Fibroblast of lung (primary cell): Measurements from ENCODE around the gene OGFOD3. TPM values are rescaled to one million over a fixed set of nuclear protein-coding genes. Genes with fewer than 3 reads are reported as not detected.

Experiments
- DNase-seq, 2 donors: peaks; one replicate each; pipeline versions ENCODE4 v3.0.0 to v3.0.0-alpha.2; 2010; ENCODE audit warnings: low read depth in 2 of 2
- H2AFZ ChIP-seq: 2 replicates; pipeline ENCODE4 v1.5.1; 2012; ENCODE audit warnings: low read length, control low read depth, inconsistent platforms
- H3K27ac ChIP-seq: 2 replicates; pipeline ENCODE4 v1.5.1; 2011; ENCODE audit warnings: low read length, control low read depth; ENCODE audit not compliant: insufficient read depth
- H3K27me3 ChIP-seq: 2 replicates; pipeline ENCODE4 v1.5.1; 2011; ENCODE audit warnings: mild to moderate bottlenecking, low read length; ENCODE audit not compliant: control insufficient read depth, insufficient read depth
- H3K36me3 ChIP-seq: 2 replicates; pipeline ENCODE4 v1.5.1; 2011; ENCODE audit warnings: low read length; ENCODE audit not compliant: control insufficient read depth, insufficient read depth
- H3K4me1 ChIP-seq: 2 replicates; pipeline ENCODE4 v1.5.1; 2011; ENCODE audit warnings: low read length; ENCODE audit not compliant: control insufficient read depth, insufficient read depth; ENCODE audit errors: extremely low read depth
- H3K4me2 ChIP-seq: 2 replicates; pipeline ENCODE4 v1.5.1; 2011; ENCODE audit warnings: low read length, control low read depth; ENCODE audit not compliant: insufficient read depth; ENCODE audit errors: extremely low read depth
- H3K4me3 ChIP-seq, 4 experiments: fragments of 200-600 bp in 1 of 4; sonication (generic) in 1 of 4; replicated peaks in 1 of 4; 2 replicates each; pipeline ENCODE4 v1.5.1; 2011 to 2016; ENCODE audit warnings: low read length in 4 of 4, low read depth in 3 of 4, mild to moderate bottlenecking in 3 of 4, control low read depth in 2 of 4, inconsistent platforms in 1 of 4, mixed read lengths in 1 of 4; ENCODE audit not compliant: insufficient read depth in 1 of 4; ENCODE audit errors: control extremely low read depth in 1 of 4
- H3K79me2 ChIP-seq: 2 replicates; pipeline ENCODE4 v1.5.1; 2012; ENCODE audit warnings: mild to moderate bottlenecking, low read length, inconsistent platforms; ENCODE audit not compliant: control insufficient read depth, insufficient read depth
- H3K9ac ChIP-seq: 2 replicates; pipeline ENCODE4 v1.5.1; 2011; ENCODE audit warnings: mild to moderate bottlenecking, low read length, control low read depth; ENCODE audit not compliant: insufficient read depth
- H3K9me3 ChIP-seq: 2 replicates; pipeline ENCODE4 v1.5.1; 2012; ENCODE audit warnings: low read depth, low read length; ENCODE audit not compliant: control insufficient read depth, insufficient read depth
- H4K20me1 ChIP-seq: 2 replicates; pipeline ENCODE4 v1.5.1; 2011; ENCODE audit warnings: low read length; ENCODE audit not compliant: control insufficient read depth, insufficient read depth; ENCODE audit errors: extremely low read depth
- EZH2 ChIP-seq: IDR thresholded peaks from 2 replicates; pipeline ENCODE4 v1.5.1; 2012; ENCODE audit warnings: low read length, control low read depth, mild to moderate bottlenecking; ENCODE audit errors: missing control alignments
- polyA plus RNA-seq, 2 donors: library from polyadenylated mRNA; depleted of rRNA in 1 of 2; stranded (reverse) in 1 of 2; unstranded in 1 of 2; fragments of >200 nt; gene quantifications; 2 replicates each; pipeline ENCODE4 v1.2.1, GENCODE V29; 2011 to 2012; ENCODE audit warnings: missing spikeins in 1 of 2
- total RNA-seq: library from RNA; depleted of rRNA; stranded (reverse); fragments of >200 nt; gene quantifications from 2 replicates; pipeline ENCODE4 v1.2.1, GENCODE V29; 2014
- TF ChIP-seq, protein P1 (sequence below), 2 donors: IDR thresholded peaks in 1 of 2; conservative IDR thresholded peaks in 1 of 2; 1 replicate in 1 of 2; 2 replicates in 1 of 2; pipeline ENCODE4 v1.5.1; 2011 to 2012; ENCODE audit warnings: low read length in 2 of 2, control low read depth in 1 of 2, inconsistent platforms in 1 of 2, low read depth in 1 of 2, mild to moderate bottlenecking in 1 of 2

OGFOD3 gene
- total and polyA plus RNA-seq, 2 donors (not counting 1 experiment from before 2014, with no cell fraction given): 25.6 to 27.1 TPM

DNA sequence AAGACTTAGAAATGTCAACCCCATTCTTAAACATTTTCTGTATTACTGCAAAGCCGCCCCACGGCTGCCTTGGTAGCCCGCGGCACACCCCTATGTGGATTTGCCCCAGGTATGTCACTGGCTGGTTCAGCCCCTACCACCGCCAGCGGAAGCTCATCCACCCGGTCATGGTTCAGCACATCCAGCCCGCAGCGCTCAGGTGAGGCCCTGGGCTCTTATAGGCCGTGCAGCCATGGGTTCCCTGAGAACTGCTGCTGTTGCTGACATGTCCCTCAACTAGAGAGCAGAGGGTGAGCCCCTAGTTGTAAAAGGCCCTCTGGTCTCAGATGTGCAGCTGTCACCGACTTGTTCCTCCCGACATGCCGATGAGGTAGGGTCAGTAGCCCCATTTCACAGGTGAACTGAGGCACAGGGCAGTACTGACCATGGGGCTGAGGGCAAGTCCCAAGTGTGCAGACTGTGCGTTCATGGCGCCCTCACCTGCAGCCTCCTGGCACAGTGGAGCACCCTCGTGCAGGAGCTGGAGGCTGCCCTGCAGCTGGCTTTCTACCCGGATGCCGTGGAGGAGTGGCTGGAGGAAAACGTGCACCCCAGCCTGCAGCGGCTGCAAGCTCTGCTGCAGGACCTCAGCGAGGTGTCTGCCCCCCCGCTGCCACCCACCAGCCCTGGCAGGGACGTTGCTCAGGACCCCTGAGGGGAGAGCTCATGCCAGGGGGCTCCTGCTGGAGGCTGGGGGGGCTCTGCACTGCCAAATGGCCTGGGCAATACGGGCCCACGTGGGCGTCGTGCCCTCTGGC lies 23.5 kb upstream of the OGFOD3 start:
- H3K36me3 ChIP-seq: peaks cover 23% of the 10 kb centered on the region
- H3K27ac ChIP-seq: no peak overlapping the region
- no peaks in the 10 kb centered on the region for H3K4me1 ChIP-seq

DNA sequence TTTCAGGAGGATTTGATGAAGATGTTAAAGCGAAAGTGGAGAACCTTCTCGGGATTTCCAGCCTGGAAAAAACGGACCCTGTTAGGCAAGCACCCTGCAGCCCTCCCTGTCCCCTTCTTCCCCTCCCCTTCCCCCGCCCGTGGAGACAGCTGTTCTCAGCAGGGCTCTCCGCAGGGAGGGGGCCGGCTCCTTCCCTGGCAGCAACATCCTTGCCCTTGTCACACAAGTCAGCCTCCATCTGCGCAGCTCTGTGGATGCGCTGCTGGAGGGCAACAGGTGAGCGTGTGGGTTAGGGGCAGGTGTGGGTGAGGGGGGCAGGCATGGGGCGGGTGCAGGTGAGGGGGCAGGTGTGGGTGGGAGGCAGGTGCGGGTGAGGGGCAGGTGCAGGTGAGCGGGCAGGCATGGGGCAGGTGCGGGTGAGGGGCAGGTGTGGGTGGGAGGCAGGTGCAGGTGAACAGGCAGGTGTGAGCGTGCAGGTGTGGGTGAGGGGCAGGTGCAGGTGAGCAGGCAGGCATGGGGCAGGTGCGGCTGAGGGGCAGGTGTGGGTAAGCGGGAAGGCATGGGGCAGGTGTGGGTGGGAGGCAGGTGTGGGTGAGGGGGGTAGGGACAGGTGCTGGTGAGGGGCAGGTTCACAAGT lies 22.7 kb upstream of the OGFOD3 start:
- H3K27ac ChIP-seq: no peak overlapping the region
- peak in 1 of 2 donors; percentile 39 for DNase-seq
- H3K9ac ChIP-seq: no peak overlapping the region
- no peak overlapping the region for H3K4me2 ChIP-seq
- peaks cover 23% of the 10 kb centered on the region for H3K36me3 ChIP-seq
- no peaks in the 10 kb centered on the region for H3K79me2 ChIP-seq
- H3K4me1 ChIP-seq: no peaks in the 10 kb centered on the region
- H2AFZ ChIP-seq: no peak overlapping the region
- H4K20me1 ChIP-seq: no peaks in the 10 kb centered on the region
- H3K9me3 ChIP-seq: no peaks in the 10 kb centered on the region
- H3K27me3 ChIP-seq: no peaks in the 10 kb centered on the region
- no peak overlapping the region for H3K4me3 ChIP-seq
- TF ChIP-seq, protein P1, sequence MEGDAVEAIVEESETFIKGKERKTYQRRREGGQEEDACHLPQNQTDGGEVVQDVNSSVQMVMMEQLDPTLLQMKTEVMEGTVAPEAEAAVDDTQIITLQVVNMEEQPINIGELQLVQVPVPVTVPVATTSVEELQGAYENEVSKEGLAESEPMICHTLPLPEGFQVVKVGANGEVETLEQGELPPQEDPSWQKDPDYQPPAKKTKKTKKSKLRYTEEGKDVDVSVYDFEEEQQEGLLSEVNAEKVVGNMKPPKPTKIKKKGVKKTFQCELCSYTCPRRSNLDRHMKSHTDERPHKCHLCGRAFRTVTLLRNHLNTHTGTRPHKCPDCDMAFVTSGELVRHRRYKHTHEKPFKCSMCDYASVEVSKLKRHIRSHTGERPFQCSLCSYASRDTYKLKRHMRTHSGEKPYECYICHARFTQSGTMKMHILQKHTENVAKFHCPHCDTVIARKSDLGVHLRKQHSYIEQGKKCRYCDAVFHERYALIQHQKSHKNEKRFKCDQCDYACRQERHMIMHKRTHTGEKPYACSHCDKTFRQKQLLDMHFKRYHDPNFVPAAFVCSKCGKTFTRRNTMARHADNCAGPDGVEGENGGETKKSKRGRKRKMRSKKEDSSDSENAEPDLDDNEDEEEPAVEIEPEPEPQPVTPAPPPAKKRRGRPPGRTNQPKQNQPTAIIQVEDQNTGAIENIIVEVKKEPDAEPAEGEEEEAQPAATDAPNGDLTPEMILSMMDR (conservative IDR thresholded peaks at IDR 0.05 in 1 of 2, IDR thresholded peaks at IDR 0.05 in 1 of 2; ENCODE audit: low read depth in 1 of 2, low read length in 2 of 2): no peak
- no peak for TF ChIP-seq EZH2

More for the DNA sequence above, 23.5 kb upstream of the OGFOD3 start:
- no peak for TF ChIP-seq EZH2
- TF ChIP-seq, protein P1 (conservative IDR thresholded peaks at IDR 0.05 in 1 of 2, IDR thresholded peaks at IDR 0.05 in 1 of 2; ENCODE audit: low read depth in 1 of 2, low read length in 2 of 2): no peak
- Histone ChIP-seq H3K27me3 (no peaks in the 10 kb centered on the region), H2AFZ (no peak overlapping the region), H3K79me2 (no peaks in the 10 kb centered on the region), H3K9ac (no peak overlapping the region), H3K4me2 (no peak overlapping the region), H3K9me3 (no peaks in the 10 kb centered on the region), H4K20me1 (no peaks in the 10 kb centered on the region), H3K4me3 (no peak overlapping the region)
- no peak for DNase-seq

DNA sequence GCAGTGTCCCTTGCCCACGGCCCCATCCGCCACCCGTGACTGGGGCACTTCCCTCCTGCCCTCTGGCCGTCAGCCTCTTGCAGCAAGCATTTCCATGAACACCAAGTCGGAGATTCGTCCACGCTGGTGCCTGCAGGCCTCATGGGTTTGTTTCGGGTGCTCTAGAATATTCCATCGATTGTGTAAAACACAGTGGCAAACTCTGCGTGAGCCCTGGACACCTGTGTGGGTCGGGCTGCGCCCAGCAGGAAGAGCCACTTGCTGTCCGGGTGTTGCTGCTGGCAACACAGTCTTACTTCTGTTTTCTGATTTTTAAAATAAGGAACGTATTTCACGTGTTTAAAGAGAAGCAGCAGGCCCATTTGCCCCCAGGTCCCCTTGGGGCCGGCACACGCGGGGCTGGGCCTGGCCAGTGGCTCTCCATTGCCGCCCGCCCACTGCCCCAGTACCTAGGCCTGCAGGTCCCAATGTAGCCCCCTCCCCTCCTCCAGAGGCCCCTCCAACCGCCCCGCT lies 22.1 kb upstream of the OGFOD3 start:
- H3K27me3 ChIP-seq: no peaks in the 10 kb centered on the region
- peaks cover 21% of the 10 kb centered on the region for H3K36me3 ChIP-seq
- no peaks in the 10 kb centered on the region for H3K9me3 ChIP-seq
- TF ChIP-seq, protein P1 (conservative IDR thresholded peaks at IDR 0.05 in 1 of 2, IDR thresholded peaks at IDR 0.05 in 1 of 2; ENCODE audit: low read depth in 1 of 2, low read length in 2 of 2): no peak
- TF ChIP-seq EZH2: no peak
- no peak for DNase-seq
- no peak overlapping the region for H3K27ac ChIP-seq
- H3K9ac ChIP-seq: no peak overlapping the region
- no peaks in the 10 kb centered on the region for H4K20me1 ChIP-seq
- no peak overlapping the region for H3K4me3 ChIP-seq
- no peaks in the 10 kb centered on the region for H3K79me2 ChIP-seq
- H3K4me2 ChIP-seq: no peak overlapping the region
- no peaks in the 10 kb centered on the region for H3K4me1 ChIP-seq
- H2AFZ ChIP-seq: no peak overlapping the region
